ENCODE data around the gene SLC10A7. TPM values are rescaled to one million over a fixed set of nuclear protein-coding genes. Genes with fewer than 3 reads are reported as not detected.

Gene SLC10A7
- total RNA-seq, 1 experiment from 2014 or later = 3.9 TPM

- Histone ChIP-seq H2AFZ (ENCODE audit: low read length) (no peak overlapping the region), H2BK120ac (ENCODE audit: low read depth, low read length, poor library complexity, severe bottlenecking) (no peak overlapping the region), H3K9ac (ENCODE audit: extremely low read depth, insufficient read length, low read length) (no peak overlapping the region), H4K20me1 (ENCODE audit: control insufficient read depth, insufficient read depth, insufficient read length) (no peaks in the 10 kb centered on the region), H2BK20ac (ENCODE audit: low read depth, low read length, poor library complexity, severe bottlenecking) (no peak overlapping the region), H3K9me3 (ENCODE audit: control insufficient read depth, low read depth, low read length) (no peaks in the 10 kb centered on the region), H3K27me3 (ENCODE audit: insufficient read depth, low read length) (no peaks in the 10 kb centered on the region), H3K79me1 (ENCODE audit: insufficient read depth, low read depth, low read length, poor library complexity, severe bottlenecking) (no peaks in the 10 kb centered on the region), H3K4me1 (ENCODE audit: insufficient read depth, low read length) (no peaks in the 10 kb centered on the region), H3K23me2 (ENCODE audit: insufficient read length, low read depth, low read length, poor library complexity, severe bottlenecking) (no peaks in the 10 kb centered on the region), H3K4me2 (ENCODE audit: insufficient read depth, insufficient read length, low read length) (no peak overlapping the region), H3K23ac (ENCODE audit: insufficient read length, low read depth, low read length) (no peak overlapping the region), H3T11ph (ENCODE audit: low read length) (no peak overlapping the region), H4K8ac (replicated peaks; ENCODE audit: insufficient read length, low read depth, low read length) (no peak overlapping the region), H3K18ac (ENCODE audit: insufficient read length, low read depth, low read length) (no peak overlapping the region), H2BK12ac (ENCODE audit: insufficient read length, low read depth, low read length) (no peak overlapping the region), H2AK5ac (ENCODE audit: insufficient read length, low read length) (no peak overlapping the region), H3K79me2 (ENCODE audit: insufficient read depth, low read length) (no peaks in the 10 kb centered on the region), H3K56ac (ENCODE audit: insufficient read length, low read depth, low read length) (no peak overlapping the region), H3K14ac (ENCODE audit: insufficient read depth, low read length) (no peak overlapping the region), H2BK5ac (ENCODE audit: insufficient read length, low read length) (no peak overlapping the region), H3K27ac (ENCODE audit: insufficient read length, low read depth, low read length) (no peak overlapping the region), H3K4ac (ENCODE audit: low read depth, low read length) (no peak overlapping the region), H4K91ac (ENCODE audit: insufficient read length, low read depth, low read length) (no peak overlapping the region), H4K5ac (ENCODE audit: insufficient read length, low read depth, low read length) (no peak overlapping the region), H2BK15ac (ENCODE audit: low read depth, low read length) (no peak overlapping the region)
- H3K36me3 Mint-ChIP-seq (ENCODE audit: insufficient read depth in 1 of 3, low read depth in 3 of 3) = no peaks in the 10 kb centered on the region
- H3K4me3 Mint-ChIP-seq = no peak overlapping the region
- no peak for DNase-seq
- H3K27ac Mint-ChIP-seq = no peak overlapping the region
- no peaks in the 10 kb centered on the region for H3K4me1 Mint-ChIP-seq
- no peak for TF ChIP-seq CTCF (conservative IDR thresholded peaks at IDR 0.05)
- no peaks in the 10 kb centered on the region for H3K27me3 Mint-ChIP-seq (ENCODE audit: low read depth)
- no peaks in the 10 kb centered on the region for H3K9me3 Mint-ChIP-seq
- WGBS (ENCODE audit: extremely low coverage, insufficient read length, low lambda C conversion rate) = no CpG with 5 or more reads among the region's 1 CpG
Measured at GRCh38 chr4:146278986-146279385, 242.8 kb downstream of the SLC10A7 start.
